Measurements from ENCODE around the gene FAM186B.

DNA sequence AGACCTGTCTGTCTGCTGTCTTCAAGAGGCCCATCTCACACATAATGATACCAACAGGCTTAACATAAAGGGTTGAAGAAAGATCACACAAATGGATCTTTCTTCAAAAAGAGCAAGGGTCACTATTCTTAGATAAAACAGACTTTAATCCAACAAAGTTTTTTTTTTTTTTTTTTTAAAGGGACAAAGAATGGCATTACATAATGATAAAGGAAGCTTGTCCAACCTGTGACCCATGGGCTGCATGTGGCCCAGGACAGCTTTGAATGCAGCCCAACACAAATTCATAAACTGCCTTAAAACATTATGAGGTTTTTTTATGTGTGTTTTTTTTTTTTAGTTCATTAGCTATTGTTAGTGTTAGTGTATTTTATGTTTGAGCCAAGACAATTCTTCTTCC, 6.8 kb upstream of the FAM186B start:
- no peak for TF ChIP-seq CTCF (IDR thresholded peaks at IDR 0.05)
- TF ChIP-seq POLR2A (IDR thresholded peaks at IDR 0.05) = no peak

Measured in right lobe of liver (tissue), 4 donors.